GM23338 (cell line): ENCODE results near the gene GSTA5. TPM values are rescaled to one million over a fixed set of nuclear protein-coding genes. Genes with fewer than 3 reads are reported as not detected.
"Not testable (repeated sequence)": the region's sequence is repeated elsewhere in the genome, so short reads cannot be mapped to it uniquely, and the experiment has no call there.

Source experiments
- ATAC-seq: fragments of 200-7000 bp; cut with Tn5 transposase; 3 replicates; pipeline ENCODE4 v1.9.1; 2020
- DNase-seq: peaks from one replicate; pipeline ENCODE4 v3.0.0-alpha.2; 2015; ENCODE audit warnings: low spot score
- H2AFZ ChIP-seq: fragments of 200-600 bp; sonication (generic); 2 replicates; pipeline ENCODE4 v1.8.0; 2016; ENCODE audit warnings: antibody characterized with exemption, mild to moderate bottlenecking, moderate library complexity
- H3F3A ChIP-seq: fragments of 200-600 bp; sonication (generic); replicated peaks from 2 replicates; pipeline ENCODE4 v1.8.0; 2017; ENCODE audit warnings: antibody characterized with exemption, mixed run types, low read depth
- H3K27ac ChIP-seq: fragments of 200-600 bp; sonication (generic); 2 replicates; pipeline ENCODE4 v1.6.1; 2016; ENCODE audit warnings: low read depth
- H3K27me3 ChIP-seq: fragments of 200-600 bp; sonication (generic); 2 replicates; pipeline ENCODE4 v1.8.0; 2016; ENCODE audit warnings: mild to moderate bottlenecking, mixed run types, moderate library complexity; ENCODE audit not compliant: insufficient read depth
- H3K36me3 ChIP-seq: fragments of 200-600 bp; sonication (generic); 2 replicates; pipeline ENCODE4 v1.8.0; 2016; ENCODE audit warnings: mild to moderate bottlenecking; ENCODE audit not compliant: insufficient read depth
- H3K4me1 ChIP-seq: fragments of 200-600 bp; sonication (generic); 2 replicates; pipeline ENCODE4 v1.8.0; 2016; ENCODE audit warnings: mild to moderate bottlenecking, moderate library complexity; ENCODE audit not compliant: insufficient read depth
- H3K4me2 ChIP-seq: fragments of 200-600 bp; sonication (generic); 2 replicates; pipeline ENCODE4 v1.7.1; 2017; ENCODE audit warnings: mixed run types
- H3K4me3 ChIP-seq: fragments of 200-600 bp; sonication (generic); 2 replicates; pipeline ENCODE4 v1.6.1; 2016; ENCODE audit warnings: mixed run types
- H3K79me2 ChIP-seq: fragments of 200-600 bp; sonication (generic); replicated peaks from 2 replicates; pipeline ENCODE4 v1.8.0; 2017; ENCODE audit warnings: mild to moderate bottlenecking; ENCODE audit not compliant: insufficient read depth
- H3K9me2 ChIP-seq: fragments of 200-600 bp; sonication (generic); 2 replicates; pipeline ENCODE4 v1.8.0; 2017; ENCODE audit not compliant: insufficient read depth
- H4K20me1 ChIP-seq: fragments of 200-600 bp; sonication (generic); replicated peaks from 2 replicates; pipeline ENCODE4 v1.8.0; 2017; ENCODE audit warnings: mild to moderate bottlenecking; ENCODE audit not compliant: insufficient read depth
- H3K27ac Mint-ChIP-seq: 2 replicates; pipeline ENCODE4 v1.8.0; 2020; ENCODE audit warnings: inconsistent platforms, mild to moderate bottlenecking, moderate library complexity, mixed read lengths
- H3K27me3 Mint-ChIP-seq: 3 replicates; pipeline ENCODE4 v1.8.0; 2022; ENCODE audit warnings: low read depth, mild to moderate bottlenecking, moderate library complexity, mixed read lengths, inconsistent platforms; ENCODE audit not compliant: insufficient read depth, poor library complexity
- H3K36me3 Mint-ChIP-seq: 3 replicates; pipeline ENCODE4 v1.8.0; 2021; ENCODE audit warnings: low read depth, mild to moderate bottlenecking, inconsistent platforms, moderate library complexity, mixed read lengths
- H3K4me1 Mint-ChIP-seq: 3 replicates; pipeline ENCODE4 v1.8.0; 2020; ENCODE audit warnings: mild to moderate bottlenecking, inconsistent platforms, mixed read lengths
- H3K4me3 Mint-ChIP-seq: 3 replicates; pipeline ENCODE4 v1.8.0; 2021; ENCODE audit warnings: moderate library complexity, mild to moderate bottlenecking, inconsistent platforms, mixed read lengths
- H3K9me3 Mint-ChIP-seq: 3 replicates; pipeline ENCODE4 v1.8.0; 2020; ENCODE audit warnings: moderate library complexity, mild to moderate bottlenecking, inconsistent platforms, mixed read lengths
- polyA plus RNA-seq: library from polyadenylated mRNA; unstranded; fragments of >200 nt; fragmentation: Nextera tagmentation; extraction: Ambion mirVana; gene quantifications from 2 replicates; pipeline ENCODE4 v1.2.1, GENCODE V29; 2016
- total RNA-seq: library from RNA; depleted of rRNA; stranded (reverse); fragments of >200 nt; shearing (Covaris generic); gene quantifications from 2 replicates; pipeline ENCODE4 v1.2.3, GENCODE V29; 2014; rRNA removed

The GSTA5 gene
- total and polyA plus RNA-seq, 2 experiments from 2014 or later: not detected

GRCh38 chr6:52782696-52783274, 57.8 kb downstream of the GSTA5 start:
- H3K36me3 Mint-ChIP-seq, H3K27ac Mint-ChIP-seq, H3K27ac ChIP-seq, H2AFZ ChIP-seq, H4K20me1 ChIP-seq, H3K9me2 ChIP-seq, H3K27me3 Mint-ChIP-seq, DNase-seq, ATAC-seq, H3K4me3 ChIP-seq, H3K79me2 ChIP-seq, H3K4me1 Mint-ChIP-seq, H3F3A ChIP-seq, H3K27me3 ChIP-seq, H3K4me3 Mint-ChIP-seq, H3K4me2 ChIP-seq, H3K4me1 ChIP-seq, H3K36me3 ChIP-seq: not testable (repeated sequence)
- peaks cover 23% of the 10 kb centered on the region for H3K9me3 Mint-ChIP-seq

DNA sequence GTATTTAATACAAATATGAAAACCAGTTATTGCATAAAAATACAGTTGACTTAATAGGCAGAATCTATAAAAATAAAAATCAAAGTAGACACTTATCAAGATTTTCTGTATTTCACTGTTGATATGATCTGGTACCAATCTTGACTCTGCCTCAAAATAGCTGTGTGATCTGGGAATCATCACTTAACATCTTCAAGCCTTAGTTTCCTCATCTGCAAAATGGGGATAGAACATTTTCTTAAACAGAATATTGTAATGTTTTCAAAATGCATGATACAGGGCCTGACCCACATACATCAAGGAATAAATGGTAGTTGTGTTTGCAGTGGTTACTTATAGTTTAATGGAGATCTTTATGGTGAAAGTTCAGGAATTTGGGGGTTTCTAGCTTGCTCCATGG, 58.4 kb downstream of the GSTA5 start:
- H3K27ac Mint-ChIP-seq, H3F3A ChIP-seq: not testable (repeated sequence)

More for the DNA sequence above, 58.4 kb downstream of the GSTA5 start:
- not testable (repeated sequence) for H3K4me3 Mint-ChIP-seq, H4K20me1 ChIP-seq, H2AFZ ChIP-seq, H3K4me2 ChIP-seq, H3K27me3 ChIP-seq, H3K27ac ChIP-seq, ATAC-seq, H3K4me3 ChIP-seq, H3K27me3 Mint-ChIP-seq, H3K4me1 ChIP-seq, H3K36me3 Mint-ChIP-seq, H3K4me1 Mint-ChIP-seq, H3K9me2 ChIP-seq, DNase-seq, H3K36me3 ChIP-seq, H3K79me2 ChIP-seq
- H3K9me3 Mint-ChIP-seq: peaks cover 23% of the 10 kb centered on the region

Other genes starting within 250 kb of the GSTA5 start
- gene TMEM14A, start 169.7 kb downstream of the GSTA5 start, total RNA-seq: 13.9 and 19.8 TPM in 2 replicates
- 36.0 and 39.3 TPM in 2 replicates for gene TMEM14A, start 169.7 kb downstream of the GSTA5 start, polyA plus RNA-seq
- gene GSTA2, start 77.3 kb downstream of the GSTA5 start, total RNA-seq: not detected in 2 replicates
- gene GSTA2, start 77.3 kb downstream of the GSTA5 start, polyA plus RNA-seq: not detected in 2 replicates
- not detected in 2 replicates for gene GSTA1, start 37.0 kb downstream of the GSTA5 start, total RNA-seq
- gene GSTA1, start 37.0 kb downstream of the GSTA5 start, polyA plus RNA-seq: not detected in 2 replicates
- gene GSTA3, start 68.9 kb upstream of the GSTA5 start, total RNA-seq: not detected in 2 replicates
- not detected in 2 replicates for gene GSTA3, start 68.9 kb upstream of the GSTA5 start, polyA plus RNA-seq
- gene GSTA4, start 154.5 kb upstream of the GSTA5 start, total RNA-seq: 19.3 and 19.5 TPM in 2 replicates
- 25.0 and 29.9 TPM in 2 replicates for gene GSTA4, start 154.5 kb upstream of the GSTA5 start, polyA plus RNA-seq
- gene CILK1, start 221.0 kb upstream of the GSTA5 start, total RNA-seq: 10.1 and 10.5 TPM in 2 replicates
- 4.4 and 4.7 TPM in 2 replicates for gene CILK1, start 221.0 kb upstream of the GSTA5 start, polyA plus RNA-seq
- 19.3 and 29.8 TPM in 2 replicates for gene FBXO9, start 224.6 kb upstream of the GSTA5 start, total RNA-seq
- gene FBXO9, start 224.6 kb upstream of the GSTA5 start, polyA plus RNA-seq: 32.8 and 36.3 TPM in 2 replicates